MM.1S (cell line): ENCODE measurements around the gene TRDN.

Experiments
- DNase-seq: peaks from one replicate; pipeline ENCODE4 v3.0.0-alpha.2; 2015
- H2AFZ ChIP-seq: fragments of 300-600 bp; sonication (generic); 2 replicates; pipeline ENCODE4 v1.6.0; 2016; ENCODE audit warnings: antibody characterized with exemption, low read length
- H3F3A ChIP-seq: fragments of 300-600 bp; sonication (generic); 2 replicates; pipeline ENCODE4 v1.6.1; 2016; ENCODE audit warnings: mild to moderate bottlenecking, antibody characterized with exemption, low read length, moderate library complexity, mixed read lengths; ENCODE audit not compliant: insufficient read depth
- H3K27ac ChIP-seq: fragments of 300-600 bp; sonication (generic); 2 replicates; pipeline ENCODE4 v1.5.1; 2016; ENCODE audit warnings: mild to moderate bottlenecking, low read length
- H3K27me3 ChIP-seq: fragments of 300-600 bp; sonication (generic); replicated peaks from 2 replicates; pipeline ENCODE4 v1.6.0; 2016; ENCODE audit warnings: low read length; ENCODE audit not compliant: insufficient read depth
- H3K36me3 ChIP-seq: fragments of 300-600 bp; sonication (generic); replicated peaks from 2 replicates; pipeline ENCODE4 v1.6.1; 2016; ENCODE audit warnings: mild to moderate bottlenecking, low read length, mixed read lengths; ENCODE audit not compliant: insufficient read depth
- H3K4me1 ChIP-seq: fragments of 300-600 bp; sonication (generic); 2 replicates; pipeline ENCODE4 v1.6.1; 2016; ENCODE audit warnings: low read length, mixed read lengths
- H3K4me2 ChIP-seq: fragments of 300-600 bp; sonication (generic); 2 replicates; pipeline ENCODE4 v1.6.0; 2016; ENCODE audit warnings: low read depth, low read length
- H3K4me3 ChIP-seq: fragments of 300-600 bp; sonication (generic); 2 replicates; pipeline ENCODE4 v1.5.1; 2016; ENCODE audit warnings: low read length, mixed read lengths
- H3K79me2 ChIP-seq: fragments of 300-600 bp; sonication (generic); 2 replicates; pipeline ENCODE4 v1.6.1; 2016; ENCODE audit warnings: mixed run types, low read length, mixed read lengths
- H3K9ac ChIP-seq: fragments of 300-600 bp; sonication (generic); 2 replicates; pipeline ENCODE4 v1.6.1; 2016; ENCODE audit warnings: low read length, mixed read lengths
- H3K9me2 ChIP-seq: fragments of 300-600 bp; sonication (generic); replicated peaks from 2 replicates; pipeline ENCODE4 v1.6.1; 2016; ENCODE audit warnings: mild to moderate bottlenecking, low read length, mixed read lengths; ENCODE audit not compliant: insufficient read depth
- H3K9me3 ChIP-seq: fragments of 300-600 bp; sonication (generic); replicated peaks from 2 replicates; pipeline ENCODE4 v1.6.1; 2016; ENCODE audit warnings: mild to moderate bottlenecking, low read length, mixed read lengths; ENCODE audit not compliant: insufficient read depth
- H4K20me1 ChIP-seq: fragments of 300-600 bp; sonication (generic); 2 replicates; pipeline ENCODE4 v1.6.1; 2016; ENCODE audit warnings: mild to moderate bottlenecking, low read length, moderate library complexity, mixed read lengths; ENCODE audit not compliant: insufficient read depth
- CTCF ChIP-seq: fragments of 300-600 bp; sonication (generic); IDR thresholded peaks from 2 replicates; pipeline ENCODE4 v1.5.1; 2016; ENCODE audit warnings: antibody characterized with exemption, low read length, mixed read lengths
- EZH2 ChIP-seq: fragments of 300-600 bp; sonication (generic); optimal IDR thresholded peaks from 2 replicates; pipeline ENCODE3; 2017; ENCODE audit warnings: low read depth, mild to moderate bottlenecking, antibody characterized with exemption, low read length, mixed read lengths
- EZH2phosphoT487 ChIP-seq: fragments of 300-600 bp; sonication (generic); IDR thresholded peaks from 2 replicates; pipeline ENCODE4 v1.6.1; 2018; ENCODE audit warnings: antibody characterized with exemption, low read length

Gene TRDN

GRCh38 chr6:123547216-123547978 lies 89.4 kb downstream of the TRDN start:
- no peaks in the 10 kb centered on the region for H3F3A ChIP-seq
- no peak overlapping the region for H3K4me2 ChIP-seq
- H3K9me3 ChIP-seq: no peaks in the 10 kb centered on the region
- H3K4me3 ChIP-seq: no peak overlapping the region
- H3K79me2 ChIP-seq: no peaks in the 10 kb centered on the region
- no peaks in the 10 kb centered on the region for H3K27me3 ChIP-seq
- no peak for DNase-seq
- TF ChIP-seq CTCF (no peak), EZH2phosphoT487 (no peak), EZH2 (no peak)
- no peak overlapping the region for H2AFZ ChIP-seq
- no peak overlapping the region for H3K9ac ChIP-seq
- no peaks in the 10 kb centered on the region for H3K36me3 ChIP-seq
- H3K9me2 ChIP-seq: no peaks in the 10 kb centered on the region
- H4K20me1 ChIP-seq: no peaks in the 10 kb centered on the region
- H3K4me1 ChIP-seq: no peaks in the 10 kb centered on the region
- no peak overlapping the region for H3K27ac ChIP-seq

GRCh38 chr6:123546537-123546936 lies 90.2 kb downstream of the TRDN start:
- H3K36me3 ChIP-seq: no peaks in the 10 kb centered on the region
- H4K20me1 ChIP-seq: no peaks in the 10 kb centered on the region
- no peaks in the 10 kb centered on the region for H3K9me3 ChIP-seq
- H3K27me3 ChIP-seq: no peaks in the 10 kb centered on the region
- H3K79me2 ChIP-seq: no peaks in the 10 kb centered on the region
- H3K4me3 ChIP-seq: no peak overlapping the region
- no peaks in the 10 kb centered on the region for H3K4me1 ChIP-seq
- no peak for TF ChIP-seq CTCF
- no peak for TF ChIP-seq EZH2phosphoT487
- TF ChIP-seq EZH2: no peak
- H3K27ac ChIP-seq: no peak overlapping the region
- no peak overlapping the region for H3K4me2 ChIP-seq
- no peaks in the 10 kb centered on the region for H3F3A ChIP-seq
- no peaks in the 10 kb centered on the region for H3K9me2 ChIP-seq
- H3K9ac ChIP-seq: no peak overlapping the region
- H2AFZ ChIP-seq: no peak overlapping the region
- no peak for DNase-seq

GRCh38 chr6:123541462-123541861 lies 95.3 kb downstream of the TRDN start:
- H3K9me3 ChIP-seq: no peaks in the 10 kb centered on the region
- no peak for TF ChIP-seq EZH2
- no peak for TF ChIP-seq CTCF
- TF ChIP-seq EZH2phosphoT487: no peak
- H3K27ac ChIP-seq: no peak overlapping the region
- H3K9me2 ChIP-seq: no peaks in the 10 kb centered on the region
- no peaks in the 10 kb centered on the region for H3K36me3 ChIP-seq
- no peaks in the 10 kb centered on the region for H4K20me1 ChIP-seq
- H3K4me1 ChIP-seq: no peaks in the 10 kb centered on the region
- H3K4me3 ChIP-seq: no peak overlapping the region
- no peak overlapping the region for H2AFZ ChIP-seq
- no peaks in the 10 kb centered on the region for H3K27me3 ChIP-seq
- no peak overlapping the region for H3K9ac ChIP-seq
- no peak overlapping the region for H3K4me2 ChIP-seq
- DNase-seq: no peak
- H3K79me2 ChIP-seq: no peaks in the 10 kb centered on the region
- H3F3A ChIP-seq: no peaks in the 10 kb centered on the region
